CD4-positive, alpha-beta T cell (primary cell): ENCODE results near the gene NAA50. TPM values are rescaled to one million over a fixed set of nuclear protein-coding genes. Genes with fewer than 3 reads are reported as not detected.

Experiments
- ATAC-seq: fragments of 200-7000 bp; cut with Tn5 transposase; one replicate; pipeline ENCODE4 v1.10.0; 2022; ENCODE audit warnings: mild to moderate bottlenecking; ENCODE audit not compliant: poor library complexity
- CTCF ChIA-PET: fragments of 350-600 bp; sonication (Branson Sonifier 250); formaldehyde crosslinking; loops from one replicate; lab custom pipeline; 2021; ENCODE audit warnings: antibody characterized with exemption, inconsistent platforms; lab: Charles Lee
- POLR2A ChIA-PET: fragments of 350-600 bp; sonication (Branson Sonifier 250); formaldehyde crosslinking; loops from one replicate; lab custom pipeline; 2021; ENCODE audit warnings: antibody characterized with exemption, inconsistent platforms; lab: Charles Lee
- DNase-seq, 14 experiments: peaks; one replicate each; pipeline ENCODE4 v3.0.0-alpha.2; 2013 to 2020; ENCODE audit warnings: mixed read lengths in 2 of 14
- H3K27ac ChIP-seq, 2 donors: one replicate each; pipeline versions ENCODE4 v1.5.1 to v1.7.0; 2013; ENCODE audit warnings: low read length in 2 of 2, low read depth in 1 of 2, mild to moderate bottlenecking in 1 of 2
- H3K27me3 ChIP-seq, 2 experiments: 1 replicate in 1 of 2; 2 replicates in 1 of 2; pipeline versions ENCODE4 v1.6.1 to v1.7.0; 2013; ENCODE audit warnings: low read length in 2 of 2, control low read depth in 1 of 2, mild to moderate bottlenecking in 1 of 2, moderate library complexity in 1 of 2; ENCODE audit not compliant: insufficient read depth in 2 of 2, control insufficient read depth in 1 of 2
- H3K36me3 ChIP-seq: one replicate; pipeline ENCODE4 v1.6.1; 2013; ENCODE audit warnings: low read length, control low read depth; ENCODE audit not compliant: insufficient read depth
- H3K4me1 ChIP-seq: one replicate; pipeline ENCODE4 v1.6.1; 2013; ENCODE audit warnings: low read length, control low read depth; ENCODE audit not compliant: insufficient read depth
- H3K4me3 ChIP-seq: one replicate; pipeline ENCODE4 v1.5.1; 2013; ENCODE audit warnings: mild to moderate bottlenecking, low read length, moderate library complexity
- H3K9me3 ChIP-seq, 2 experiments: 1 replicate in 1 of 2; 2 replicates in 1 of 2; pipeline versions ENCODE4 v1.6.1 to v1.7.0; 2013; ENCODE audit warnings: low read length in 2 of 2, mild to moderate bottlenecking in 2 of 2, control low read depth in 1 of 2, moderate library complexity in 1 of 2; ENCODE audit not compliant: control insufficient read depth in 1 of 2, insufficient read depth in 1 of 2
- H3K27ac Mint-ChIP-seq: one replicate; pipeline ENCODE4 v1.8.0; 2020; ENCODE audit warnings: mixed read lengths
- H3K27me3 Mint-ChIP-seq: one replicate; pipeline ENCODE4 v1.8.0; 2021; ENCODE audit warnings: mixed read lengths
- H3K36me3 Mint-ChIP-seq: one replicate; pipeline ENCODE4 v1.8.0; 2021; ENCODE audit warnings: low read depth, mixed read lengths
- H3K4me1 Mint-ChIP-seq: one replicate; pipeline ENCODE4 v1.8.0; 2021; ENCODE audit warnings: low read depth, mixed read lengths
- H3K4me3 Mint-ChIP-seq: one replicate; pipeline ENCODE4 v1.8.0; 2020; ENCODE audit warnings: mild to moderate bottlenecking, mixed read lengths
- H3K9me3 Mint-ChIP-seq: one replicate; pipeline ENCODE4 v1.8.0; 2020; ENCODE audit warnings: mixed read lengths
- CTCF ChIP-seq: fragments of 200-600 bp; IDR thresholded peaks from one replicate; pipeline ENCODE4 v1.8.0; 2022; ENCODE audit warnings: antibody characterized with exemption, mild to moderate bottlenecking
- intact Hi-C, 2 experiments: fragments of 100-400 bp; cut with DNase I in 1 of 2; cut with micrococcal nuclease in 1 of 2; formaldehyde crosslinking; loops; one replicate each; pipeline versions ENCODE4 v1.15.1 to v1.9.0; 2023 to 2025; cut with DNase I, micrococcal nuclease
- total RNA-seq, 174 experiments: library from RNA in 2 of 174; stranded (reverse) in 2 of 174; gene quantifications; one replicate each; pipeline ENCODE4 v1.2.3 and lab custom pipeline; 2021 to 2026

The NAA50 gene
- total RNA-seq, 2 experiments from 2014 or later: 46.6 to 48.0 TPM

DNA sequence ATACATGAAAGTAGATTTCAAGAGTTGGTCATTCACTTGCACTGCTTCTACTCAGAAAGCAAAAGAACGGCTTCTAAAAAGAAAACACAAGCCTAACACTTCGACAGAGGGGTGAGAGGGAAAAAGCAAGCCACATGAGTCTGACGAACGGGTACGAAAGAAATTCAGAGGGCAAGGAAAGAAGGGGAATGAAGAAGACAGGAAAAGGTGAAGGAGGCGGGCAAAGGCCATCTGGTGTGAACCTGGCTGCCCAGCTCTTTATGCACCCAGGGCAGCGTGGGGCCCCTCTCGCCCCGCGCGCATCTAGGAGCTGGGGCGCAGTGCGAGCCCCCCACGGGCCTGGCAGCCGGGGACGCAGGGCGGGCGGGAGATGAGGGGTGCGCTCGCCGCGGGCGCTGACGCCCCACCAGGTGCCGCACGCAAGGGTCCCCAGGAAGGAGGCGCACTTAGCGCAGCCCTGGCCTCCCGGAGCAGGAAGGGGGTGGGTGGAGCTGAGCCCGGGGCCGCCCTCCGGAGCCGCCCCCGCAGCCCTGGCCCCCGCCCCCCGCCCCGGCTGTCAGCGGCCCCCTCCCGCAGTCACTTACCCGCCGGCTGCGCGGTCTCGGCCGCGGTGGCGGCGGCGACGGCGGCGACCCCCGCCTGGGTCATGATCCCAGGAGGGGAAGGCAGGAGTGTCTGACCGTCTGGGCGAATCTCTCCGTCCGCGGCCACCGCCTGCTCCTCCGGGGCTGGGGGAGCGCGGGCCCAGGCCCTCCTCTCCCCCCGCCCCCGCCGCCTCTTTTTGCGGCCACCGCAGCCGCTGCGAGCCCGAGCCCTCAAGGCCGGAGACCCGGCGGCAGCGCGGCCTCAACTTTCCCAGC is 50.0 kb downstream of the NAA50 start, which contains the start of gene USF3:
TSS of gene USF3 (minus strand) at position 857 of the 860 bp plus-strand sequence. CDS start 21,764 bp downstream, outside the sequence.
- H3K27ac Mint-ChIP-seq: peak within 1 kb of the TSS; percentile 97
- no peaks in the 10 kb centered on the region for H3K9me3 Mint-ChIP-seq
- no peak for TF ChIP-seq CTCF
- H3K27ac ChIP-seq: peak within 1 kb of the TSS; percentile 87
- intact Hi-C loops: loop anchor here (1.0 to 5.0 kb wide), 7 partner anchors 50 to 1456 kb away; partner anchors contain the start of genes NAA50 (in 2 of the 2), ATP6V1A (in 1 of the 2), CCDC191 (in 1 of the 2) and QTRT2 (in 1 of the 2)
- no peaks in the 10 kb centered on the region for H3K27me3 Mint-ChIP-seq
- no peaks in the 10 kb centered on the region for H3K27me3 ChIP-seq
- CTCF ChIA-PET: interaction anchor here (0.6 to 0.9 kb wide), 3 partner anchors 38 to 51 kb away, joined by 3 to 5 read pairs (median 4); partner anchors contain the start of gene ATP6V1A
- H3K9me3 ChIP-seq: no peaks in the 10 kb centered on the region
- H3K4me1 Mint-ChIP-seq: peaks cover 23% of the 10 kb centered on the region
- POLR2A ChIA-PET: interaction anchor here (0.5 to 7.6 kb wide), 20 partner anchors 9 to 1134 kb away, joined by 3 to 116 read pairs (median 5); partner anchors contain the start of genes ATG3, ATP6V1A, NAA50 and SLC35A5
- peaks cover 11% of the 10 kb centered on the region for H3K36me3 Mint-ChIP-seq
- peak; percentile 70 to 93 (median 84) for DNase-seq
- H3K4me1 ChIP-seq: peaks cover 23% of the 10 kb centered on the region
- H3K4me3 Mint-ChIP-seq: peak within 1 kb of the TSS; percentile 100
- H3K4me3 ChIP-seq: peak within 1 kb of the TSS; percentile 78
- H3K36me3 ChIP-seq: peaks cover 9% of the 10 kb centered on the region
- peak; percentile 65 for ATAC-seq

- Mint-ChIP-seq H3K9me3 (no peaks in the 10 kb centered on the region), H3K36me3 (peaks cover 11% of the 10 kb centered on the region), H3K4me3 (peak overlapping the region; percentile 100), H3K27me3 (no peaks in the 10 kb centered on the region), H3K27ac (peak overlapping the region; percentile 97), H3K4me1 (peaks cover 23% of the 10 kb centered on the region)
- Histone ChIP-seq H3K36me3 (peaks cover 9% of the 10 kb centered on the region), H3K27me3 (no peaks in the 10 kb centered on the region), H3K4me3 (peak overlapping the region; percentile 78), H3K27ac (peak overlapping the region; percentile 71 to 87), H3K4me1 (peaks cover 23% of the 10 kb centered on the region), H3K9me3 (no peaks in the 10 kb centered on the region)
- ATAC-seq (no peak), DNase-seq (peak in 3 of 14 experiments; percentile 7 to 12 (median 10))
- TF ChIP-seq CTCF: no peak
- intact Hi-C loops: loop anchor here in 1 of 2 experiments (5.0 kb wide), 3 partner anchors 163 to 1457 kb away; partner anchors contain the start of genes CCDC191, QTRT2 and SIDT1
- CTCF ChIA-PET: interaction anchor here (1.4 to 2.6 kb wide), 2 partner anchors 41 to 49 kb away, joined by 5 to 12 read pairs; no protein-coding TSS in a partner anchor
- POLR2A ChIA-PET: interaction anchor here (0.6 to 7.6 kb wide), 16 partner anchors 8 to 1450 kb away, joined by 3 to 116 read pairs (median 5); partner anchors contain the start of genes ATG3, ATP6V1A, NAA50 and SLC35A5
These were observed 50.6 kb downstream of the NAA50 start for GRCh38 chr3:113695431-113695785.

DNA sequence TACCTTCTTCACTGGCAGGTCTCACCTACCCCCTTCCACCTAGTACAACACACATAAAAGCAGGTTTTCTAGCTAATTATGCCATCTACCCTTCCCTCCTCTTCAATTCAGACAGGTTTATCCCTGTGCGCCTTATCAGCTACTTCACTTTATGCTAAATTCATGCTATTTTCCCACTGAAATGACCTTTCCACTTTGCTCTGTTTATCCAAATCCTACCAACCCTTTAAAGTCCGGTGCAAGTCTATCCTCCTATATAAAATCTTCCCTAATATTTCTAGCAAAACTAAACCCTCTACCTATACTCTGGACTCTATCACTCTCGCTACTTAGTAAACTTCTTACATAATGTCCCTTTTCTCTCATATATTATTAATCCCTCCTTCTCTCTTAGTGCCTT is 55.6 kb downstream of the NAA50 start:
- H3K27ac Mint-ChIP-seq: no peak overlapping the region
- H3K27me3 ChIP-seq: no peaks in the 10 kb centered on the region
- H3K4me1 Mint-ChIP-seq: peaks cover 27% of the 10 kb centered on the region
- ATAC-seq (no peak), DNase-seq (no peak)
- no peaks in the 10 kb centered on the region for H3K9me3 Mint-ChIP-seq
- H3K4me1 ChIP-seq: peaks cover 12% of the 10 kb centered on the region
- H3K4me3 ChIP-seq: no peak overlapping the region
- H3K36me3 Mint-ChIP-seq: peaks cover 22% of the 10 kb centered on the region
- H3K27me3 Mint-ChIP-seq: no peaks in the 10 kb centered on the region
- ChIA-PET CTCF (interaction anchor here (0.5 kb wide), 1 partner anchor 19 kb away, joined by 3 read pairs; no protein-coding TSS in a partner anchor), POLR2A (no interaction called here)
- no peak for TF ChIP-seq CTCF
- intact Hi-C loops: no loop called here
- H3K4me3 Mint-ChIP-seq: no peak overlapping the region
- peaks cover 16% of the 10 kb centered on the region for H3K36me3 ChIP-seq
- H3K9me3 ChIP-seq: no peaks in the 10 kb centered on the region
- H3K27ac ChIP-seq: no peak overlapping the region
